Stimulated activated CD4-positive, alpha-beta T cell treated with anti-CD3 and anti-CD28 coated beads, Interleukin-12 subunit alpha, Interleukin-12 subunit beta, amount 100 ng/mL, for 48 hours (primary cell): Measurements from ENCODE around the gene ULK3.

ENCODE experiments used
- DNase-seq, 3 donors: peaks; one replicate each; pipeline ENCODE4 v3.0.0-alpha.2; 2020; ENCODE audit warnings: low read depth in 2 of 3, low spot score in 1 of 3

Gene ULK3

GRCh38 chr15:74841891-74842373, 1.0 kb downstream of the ULK3 start:
- DNase-seq, result no peak

GRCh38 chr15:74840851-74841775, 1.8 kb downstream of the ULK3 start:
- no peak for DNase-seq

GRCh38 chr15:74839526-74840395, 3.2 kb downstream of the ULK3 start:
- DNase-seq, result no peak

- DNase-seq, result no peak
Measured at GRCh38 chr15:74838746-74839525, 4.0 kb downstream of the ULK3 start.

GRCh38 chr15:74838137-74838516, 4.8 kb downstream of the ULK3 start:
- DNase-seq, result no peak

- no peak for DNase-seq
Measured at GRCh38 chr15:74837482-74838136, 5.3 kb downstream of the ULK3 start.

- no peak for DNase-seq
Measured at GRCh38 chr15:74836846-74837245, 6.1 kb downstream of the ULK3 start.

GRCh38 chr15:74835312-74835823, 7.6 kb downstream of the ULK3 start:
- peak; percentile 31 to 51 (median 45) for DNase-seq

- DNase-seq, result no peak
Measured at GRCh38 chr15:74833376-74834107, 9.4 kb downstream of the ULK3 start.

GRCh38 chr15:74832826-74833225, 10.1 kb downstream of the ULK3 start:
- no peak for DNase-seq

- no peak for DNase-seq
Measured at GRCh38 chr15:74831813-74832495, 11.0 kb downstream of the ULK3 start.

GRCh38 chr15:74830868-74831267, 12.1 kb downstream of the ULK3 start:
- no peak for DNase-seq

GRCh38 chr15:74829991-74830390, 13.0 kb downstream of the ULK3 start:
- no peak for DNase-seq

GRCh38 chr15:74829486-74829885, 13.5 kb downstream of the ULK3 start:
- no peak for DNase-seq

GRCh38 chr15:74828835-74829234, 14.1 kb downstream of the ULK3 start:
- no peak for DNase-seq

GRCh38 chr15:74827614-74828013, 15.3 kb downstream of the ULK3 start:
- no peak for DNase-seq

GRCh38 chr15:74826921-74827320, 16.0 kb downstream of the ULK3 start:
- DNase-seq, result no peak

- DNase-seq, result peak in 1 of 3 donors; percentile 35
Measured at GRCh38 chr15:74826364-74826819, 16.6 kb downstream of the ULK3 start, which contains the start of gene CPLX3. Gene CPLX3 (plus strand): TSS chr15:74826627. CDS start chr15:74826704, 77 bp downstream.

GRCh38 chr15:74825866-74826265, 17.1 kb downstream of the ULK3 start:
- no peak for DNase-seq
